ENCODE data around the gene MLC1.

Gene MLC1

DNA sequence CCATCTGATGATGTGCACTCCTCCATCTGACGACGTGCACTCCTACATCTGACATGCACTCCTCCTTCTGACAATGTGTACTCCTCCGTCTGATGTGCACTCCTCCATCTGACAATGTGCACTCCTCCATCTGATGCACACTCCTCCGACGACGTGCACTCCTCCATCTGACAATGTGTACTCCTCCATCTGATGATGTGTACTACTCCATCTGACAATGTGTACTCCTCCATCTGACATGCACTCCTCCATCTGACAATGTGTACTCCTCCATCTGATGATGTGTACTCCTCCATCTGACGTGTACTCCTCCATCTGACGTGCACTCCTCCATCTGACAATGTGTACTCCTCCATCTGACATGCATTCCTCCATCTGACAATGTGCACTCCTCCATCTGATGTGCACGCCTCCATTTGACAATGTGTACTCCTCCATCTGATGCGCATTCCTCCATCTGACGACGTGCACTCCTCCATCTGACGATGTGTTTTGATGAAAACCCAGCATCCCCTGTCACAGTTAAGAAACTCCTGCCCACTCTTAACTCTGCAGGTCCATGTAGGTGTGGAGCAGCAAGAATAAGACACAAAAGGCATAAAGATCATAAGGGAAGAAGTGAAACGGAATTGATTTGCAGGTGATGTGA, 62.9 kb downstream of the MLC1 start:
- ATAC-seq: no peak
- TF ChIP-seq ZFP30 (CRISPR knock-in tag; IDR thresholded peaks at IDR 0.05): no peak
- TF ChIP-seq, protein P1, sequence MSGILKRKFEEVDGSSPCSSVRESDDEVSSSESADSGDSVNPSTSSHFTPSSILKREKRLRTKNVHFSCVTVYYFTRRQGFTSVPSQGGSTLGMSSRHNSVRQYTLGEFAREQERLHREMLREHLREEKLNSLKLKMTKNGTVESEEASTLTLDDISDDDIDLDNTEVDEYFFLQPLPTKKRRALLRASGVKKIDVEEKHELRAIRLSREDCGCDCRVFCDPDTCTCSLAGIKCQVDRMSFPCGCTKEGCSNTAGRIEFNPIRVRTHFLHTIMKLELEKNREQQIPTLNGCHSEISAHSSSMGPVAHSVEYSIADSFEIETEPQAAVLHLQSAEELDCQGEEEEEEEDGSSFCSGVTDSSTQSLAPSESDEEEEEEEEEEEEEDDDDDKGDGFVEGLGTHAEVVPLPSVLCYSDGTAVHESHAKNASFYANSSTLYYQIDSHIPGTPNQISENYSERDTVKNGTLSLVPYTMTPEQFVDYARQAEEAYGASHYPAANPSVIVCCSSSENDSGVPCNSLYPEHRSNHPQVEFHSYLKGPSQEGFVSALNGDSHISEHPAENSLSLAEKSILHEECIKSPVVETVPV (CRISPR knock-in tag; IDR thresholded peaks at IDR 0.05): no peak
- TF ChIP-seq, protein P2, sequence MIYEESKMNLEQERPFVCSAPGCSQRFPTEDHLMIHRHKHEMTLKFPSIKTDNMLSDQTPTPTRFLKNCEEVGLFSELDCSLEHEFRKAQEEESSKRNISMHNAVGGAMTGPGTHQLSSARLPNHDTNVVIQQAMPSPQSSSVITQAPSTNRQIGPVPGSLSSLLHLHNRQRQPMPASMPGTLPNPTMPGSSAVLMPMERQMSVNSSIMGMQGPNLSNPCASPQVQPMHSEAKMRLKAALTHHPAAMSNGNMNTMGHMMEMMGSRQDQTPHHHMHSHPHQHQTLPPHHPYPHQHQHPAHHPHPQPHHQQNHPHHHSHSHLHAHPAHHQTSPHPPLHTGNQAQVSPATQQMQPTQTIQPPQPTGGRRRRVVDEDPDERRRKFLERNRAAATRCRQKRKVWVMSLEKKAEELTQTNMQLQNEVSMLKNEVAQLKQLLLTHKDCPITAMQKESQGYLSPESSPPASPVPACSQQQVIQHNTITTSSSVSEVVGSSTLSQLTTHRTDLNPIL (CRISPR knock-in tag; IDR thresholded peaks at IDR 0.05; ENCODE audit: low read depth): no peak
- no peak for TF ChIP-seq CSDC2 (CRISPR knock-in tag; IDR thresholded peaks at IDR 0.05)
- no peak for TF ChIP-seq PPARA (CRISPR knock-in tag; IDR thresholded peaks at IDR 0.05; ENCODE audit: borderline replicate concordance)
- no peak for TF ChIP-seq ZNF565 (CRISPR knock-in tag; conservative IDR thresholded peaks at IDR 0.05; ENCODE audit: low read depth)

DNA sequence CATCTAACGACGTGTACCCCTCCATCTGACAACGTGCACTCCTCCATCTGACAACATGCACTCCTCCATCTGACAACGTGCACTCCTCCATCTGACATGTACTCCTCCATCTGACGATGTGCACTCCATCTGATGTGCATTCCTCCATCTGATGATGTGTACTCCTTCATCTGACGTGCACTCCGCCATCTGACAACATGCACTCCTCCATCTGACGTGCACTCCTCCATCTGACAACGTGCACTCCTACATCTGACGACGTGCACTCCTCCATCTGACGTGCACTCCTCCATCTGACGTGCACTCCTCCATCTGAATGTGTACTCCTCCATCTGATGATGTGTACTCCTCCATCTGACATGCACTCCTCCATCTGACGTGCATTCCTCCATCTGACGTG, 64.6 kb downstream of the MLC1 start:
- no peak for TF ChIP-seq ISL1 (CRISPR knock-in tag; IDR thresholded peaks at IDR 0.05)
- TF ChIP-seq BACH2 (CRISPR knock-in tag; IDR thresholded peaks at IDR 0.05; ENCODE audit: borderline replicate concordance): no peak
- TF ChIP-seq, protein P1 (CRISPR knock-in tag; IDR thresholded peaks at IDR 0.05): no peak
- TF ChIP-seq RARB (CRISPR knock-in tag; IDR thresholded peaks at IDR 0.05): no peak
- TF ChIP-seq, protein P3, sequence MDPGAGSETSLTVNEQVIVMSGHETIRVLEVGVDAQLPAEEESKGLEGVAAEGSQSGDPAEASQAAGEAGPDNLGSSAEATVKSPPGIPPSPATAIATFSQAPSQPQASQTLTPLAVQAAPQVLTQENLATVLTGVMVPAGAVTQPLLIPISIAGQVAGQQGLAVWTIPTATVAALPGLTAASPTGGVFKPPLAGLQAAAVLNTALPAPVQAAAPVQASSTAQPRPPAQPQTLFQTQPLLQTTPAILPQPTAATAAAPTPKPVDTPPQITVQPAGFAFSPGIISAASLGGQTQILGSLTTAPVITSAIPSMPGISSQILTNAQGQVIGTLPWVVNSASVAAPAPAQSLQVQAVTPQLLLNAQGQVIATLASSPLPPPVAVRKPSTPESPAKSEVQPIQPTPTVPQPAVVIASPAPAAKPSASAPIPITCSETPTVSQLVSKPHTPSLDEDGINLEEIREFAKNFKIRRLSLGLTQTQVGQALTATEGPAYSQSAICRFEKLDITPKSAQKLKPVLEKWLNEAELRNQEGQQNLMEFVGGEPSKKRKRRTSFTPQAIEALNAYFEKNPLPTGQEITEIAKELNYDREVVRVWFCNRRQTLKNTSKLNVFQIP (CRISPR knock-in tag; IDR thresholded peaks at IDR 0.05; ENCODE audit: borderline replicate concordance, low read depth): no peak
- no peak for TF ChIP-seq OSR1 (CRISPR knock-in tag; IDR thresholded peaks at IDR 0.05)
- no peak for TF ChIP-seq ZNF70 (CRISPR knock-in tag; IDR thresholded peaks at IDR 0.05)
- TF ChIP-seq, protein P4, sequence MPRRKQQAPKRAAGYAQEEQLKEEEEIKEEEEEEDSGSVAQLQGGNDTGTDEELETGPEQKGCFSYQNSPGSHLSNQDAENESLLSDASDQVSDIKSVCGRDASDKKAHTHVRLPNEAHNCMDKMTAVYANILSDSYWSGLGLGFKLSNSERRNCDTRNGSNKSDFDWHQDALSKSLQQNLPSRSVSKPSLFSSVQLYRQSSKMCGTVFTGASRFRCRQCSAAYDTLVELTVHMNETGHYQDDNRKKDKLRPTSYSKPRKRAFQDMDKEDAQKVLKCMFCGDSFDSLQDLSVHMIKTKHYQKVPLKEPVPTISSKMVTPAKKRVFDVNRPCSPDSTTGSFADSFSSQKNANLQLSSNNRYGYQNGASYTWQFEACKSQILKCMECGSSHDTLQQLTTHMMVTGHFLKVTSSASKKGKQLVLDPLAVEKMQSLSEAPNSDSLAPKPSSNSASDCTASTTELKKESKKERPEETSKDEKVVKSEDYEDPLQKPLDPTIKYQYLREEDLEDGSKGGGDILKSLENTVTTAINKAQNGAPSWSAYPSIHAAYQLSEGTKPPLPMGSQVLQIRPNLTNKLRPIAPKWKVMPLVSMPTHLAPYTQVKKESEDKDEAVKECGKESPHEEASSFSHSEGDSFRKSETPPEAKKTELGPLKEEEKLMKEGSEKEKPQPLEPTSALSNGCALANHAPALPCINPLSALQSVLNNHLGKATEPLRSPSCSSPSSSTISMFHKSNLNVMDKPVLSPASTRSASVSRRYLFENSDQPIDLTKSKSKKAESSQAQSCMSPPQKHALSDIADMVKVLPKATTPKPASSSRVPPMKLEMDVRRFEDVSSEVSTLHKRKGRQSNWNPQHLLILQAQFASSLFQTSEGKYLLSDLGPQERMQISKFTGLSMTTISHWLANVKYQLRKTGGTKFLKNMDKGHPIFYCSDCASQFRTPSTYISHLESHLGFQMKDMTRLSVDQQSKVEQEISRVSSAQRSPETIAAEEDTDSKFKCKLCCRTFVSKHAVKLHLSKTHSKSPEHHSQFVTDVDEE (CRISPR knock-in tag; IDR thresholded peaks at IDR 0.05): no peak
- TF ChIP-seq GLIS3 (CRISPR knock-in tag; IDR thresholded peaks at IDR 0.05): no peak
- TF ChIP-seq SNAI2 (CRISPR knock-in tag; IDR thresholded peaks at IDR 0.05): no peak
- no peak for TF ChIP-seq ZC3H10 (CRISPR knock-in tag; IDR thresholded peaks at IDR 0.05)
- TF ChIP-seq ZFP30 (CRISPR knock-in tag; IDR thresholded peaks at IDR 0.05): no peak
- TF ChIP-seq, protein P2 (CRISPR knock-in tag; IDR thresholded peaks at IDR 0.05; ENCODE audit: low read depth): no peak
- TF ChIP-seq, protein P5, sequence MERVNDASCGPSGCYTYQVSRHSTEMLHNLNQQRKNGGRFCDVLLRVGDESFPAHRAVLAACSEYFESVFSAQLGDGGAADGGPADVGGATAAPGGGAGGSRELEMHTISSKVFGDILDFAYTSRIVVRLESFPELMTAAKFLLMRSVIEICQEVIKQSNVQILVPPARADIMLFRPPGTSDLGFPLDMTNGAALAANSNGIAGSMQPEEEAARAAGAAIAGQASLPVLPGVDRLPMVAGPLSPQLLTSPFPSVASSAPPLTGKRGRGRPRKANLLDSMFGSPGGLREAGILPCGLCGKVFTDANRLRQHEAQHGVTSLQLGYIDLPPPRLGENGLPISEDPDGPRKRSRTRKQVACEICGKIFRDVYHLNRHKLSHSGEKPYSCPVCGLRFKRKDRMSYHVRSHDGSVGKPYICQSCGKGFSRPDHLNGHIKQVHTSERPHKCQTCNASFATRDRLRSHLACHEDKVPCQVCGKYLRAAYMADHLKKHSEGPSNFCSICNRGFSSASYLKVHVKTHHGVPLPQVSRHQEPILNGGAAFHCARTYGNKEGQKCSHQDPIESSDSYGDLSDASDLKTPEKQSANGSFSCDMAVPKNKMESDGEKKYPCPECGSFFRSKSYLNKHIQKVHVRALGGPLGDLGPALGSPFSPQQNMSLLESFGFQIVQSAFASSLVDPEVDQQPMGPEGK (CRISPR knock-in tag; IDR thresholded peaks at IDR 0.05; ENCODE audit: borderline replicate concordance): no peak
- no peak for ATAC-seq

Data from SK-N-SH treated with all-trans-retinoic acid at 6 μM for 48 hours (cell line).